Sigmoid colon (tissue), 4 donors: ENCODE data around the gene EPHA4.

ENCODE experiments used
- EP300 ChIP-seq, 4 donors: sonication (generic); formaldehyde crosslinking; IDR thresholded peaks; one replicate each; pipeline ENCODE4 v1.6.1; 2017; ENCODE audit warnings: antibody characterized with exemption in 4 of 4
- POLR2A ChIP-seq, 2 donors: fragments of 450-650 bp; IDR thresholded peaks; one replicate each; pipeline ENCODE4 v1.6.1; 2016; ENCODE audit warnings: antibody characterized with exemption in 2 of 2, mild to moderate bottlenecking in 2 of 2, moderate library complexity in 2 of 2
- TF ChIP-seq, protein P1 (sequence below), 4 experiments: fragments of 450-650 bp in 3 of 4; fragments of 200-600 bp in 1 of 4; IDR thresholded peaks; one replicate each; pipeline ENCODE4 v1.5.1; 2016 to 2019; ENCODE audit warnings: antibody characterized with exemption in 4 of 4, mild to moderate bottlenecking in 3 of 4, moderate library complexity in 2 of 4

GRCh38 chr2:221494556-221494955 lies 77.5 kb downstream of the EPHA4 start:
- TF ChIP-seq POLR2A (IDR thresholded peaks at IDR 0.05) = no peak
- TF ChIP-seq, protein P1, sequence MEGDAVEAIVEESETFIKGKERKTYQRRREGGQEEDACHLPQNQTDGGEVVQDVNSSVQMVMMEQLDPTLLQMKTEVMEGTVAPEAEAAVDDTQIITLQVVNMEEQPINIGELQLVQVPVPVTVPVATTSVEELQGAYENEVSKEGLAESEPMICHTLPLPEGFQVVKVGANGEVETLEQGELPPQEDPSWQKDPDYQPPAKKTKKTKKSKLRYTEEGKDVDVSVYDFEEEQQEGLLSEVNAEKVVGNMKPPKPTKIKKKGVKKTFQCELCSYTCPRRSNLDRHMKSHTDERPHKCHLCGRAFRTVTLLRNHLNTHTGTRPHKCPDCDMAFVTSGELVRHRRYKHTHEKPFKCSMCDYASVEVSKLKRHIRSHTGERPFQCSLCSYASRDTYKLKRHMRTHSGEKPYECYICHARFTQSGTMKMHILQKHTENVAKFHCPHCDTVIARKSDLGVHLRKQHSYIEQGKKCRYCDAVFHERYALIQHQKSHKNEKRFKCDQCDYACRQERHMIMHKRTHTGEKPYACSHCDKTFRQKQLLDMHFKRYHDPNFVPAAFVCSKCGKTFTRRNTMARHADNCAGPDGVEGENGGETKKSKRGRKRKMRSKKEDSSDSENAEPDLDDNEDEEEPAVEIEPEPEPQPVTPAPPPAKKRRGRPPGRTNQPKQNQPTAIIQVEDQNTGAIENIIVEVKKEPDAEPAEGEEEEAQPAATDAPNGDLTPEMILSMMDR (IDR thresholded peaks at IDR 0.05) = no peak
- TF ChIP-seq EP300 (IDR thresholded peaks at IDR 0.05) = no peak
